Sigmoid colon (tissue), 4 donors: Measurements from ENCODE around the gene EFL1.

Experiments used
- EP300 ChIP-seq, 4 donors: sonication (generic); formaldehyde crosslinking; IDR thresholded peaks; one replicate each; pipeline ENCODE4 v1.6.1; 2017; ENCODE audit warnings: antibody characterized with exemption in 4 of 4
- POLR2A ChIP-seq, 2 donors: fragments of 450-650 bp; IDR thresholded peaks; one replicate each; pipeline ENCODE4 v1.6.1; 2016; ENCODE audit warnings: antibody characterized with exemption in 2 of 2, mild to moderate bottlenecking in 2 of 2, moderate library complexity in 2 of 2
- POLR2AphosphoS5 ChIP-seq, 4 donors: sonication (generic); formaldehyde crosslinking; IDR thresholded peaks; one replicate each; pipeline ENCODE4 v1.6.1; 2017; ENCODE audit warnings: antibody characterized with exemption in 4 of 4
- TF ChIP-seq, protein P1 (sequence below), 4 experiments: fragments of 450-650 bp in 3 of 4; fragments of 200-600 bp in 1 of 4; IDR thresholded peaks; one replicate each; pipeline ENCODE4 v1.5.1; 2016 to 2019; ENCODE audit warnings: antibody characterized with exemption in 4 of 4, mild to moderate bottlenecking in 3 of 4, moderate library complexity in 2 of 4

DNA sequence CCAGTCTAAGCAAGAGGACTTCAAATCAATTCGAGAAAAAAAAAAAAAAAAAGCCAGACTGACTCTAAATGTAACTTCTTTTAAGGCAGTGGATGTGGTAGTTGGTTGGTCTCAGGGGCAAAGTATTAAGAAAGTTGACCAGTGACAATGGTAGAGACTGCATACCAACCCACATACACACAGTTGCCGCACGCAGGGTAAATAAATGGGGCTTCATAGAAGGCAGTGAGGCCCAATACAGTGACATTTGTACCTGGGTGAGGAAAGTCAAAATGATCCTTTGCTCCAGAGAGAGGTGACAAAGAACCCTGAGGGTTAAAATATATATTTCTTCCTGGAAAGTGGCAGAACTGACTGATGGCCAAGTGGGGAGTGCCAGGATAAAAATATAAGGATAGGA lies 116.0 kb downstream of the EFL1 start:
- TF ChIP-seq, protein P1, sequence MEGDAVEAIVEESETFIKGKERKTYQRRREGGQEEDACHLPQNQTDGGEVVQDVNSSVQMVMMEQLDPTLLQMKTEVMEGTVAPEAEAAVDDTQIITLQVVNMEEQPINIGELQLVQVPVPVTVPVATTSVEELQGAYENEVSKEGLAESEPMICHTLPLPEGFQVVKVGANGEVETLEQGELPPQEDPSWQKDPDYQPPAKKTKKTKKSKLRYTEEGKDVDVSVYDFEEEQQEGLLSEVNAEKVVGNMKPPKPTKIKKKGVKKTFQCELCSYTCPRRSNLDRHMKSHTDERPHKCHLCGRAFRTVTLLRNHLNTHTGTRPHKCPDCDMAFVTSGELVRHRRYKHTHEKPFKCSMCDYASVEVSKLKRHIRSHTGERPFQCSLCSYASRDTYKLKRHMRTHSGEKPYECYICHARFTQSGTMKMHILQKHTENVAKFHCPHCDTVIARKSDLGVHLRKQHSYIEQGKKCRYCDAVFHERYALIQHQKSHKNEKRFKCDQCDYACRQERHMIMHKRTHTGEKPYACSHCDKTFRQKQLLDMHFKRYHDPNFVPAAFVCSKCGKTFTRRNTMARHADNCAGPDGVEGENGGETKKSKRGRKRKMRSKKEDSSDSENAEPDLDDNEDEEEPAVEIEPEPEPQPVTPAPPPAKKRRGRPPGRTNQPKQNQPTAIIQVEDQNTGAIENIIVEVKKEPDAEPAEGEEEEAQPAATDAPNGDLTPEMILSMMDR (IDR thresholded peaks at IDR 0.05): no peak
- TF ChIP-seq EP300 (IDR thresholded peaks at IDR 0.05) (no peak), POLR2AphosphoS5 (IDR thresholded peaks at IDR 0.05) (no peak), POLR2A (IDR thresholded peaks at IDR 0.05) (no peak)
